ENCODE measurements around the gene SV2A. TPM values are rescaled to one million over a fixed set of nuclear protein-coding genes. Genes with fewer than 3 reads are reported as not detected.

The SV2A gene
- total and polyA plus RNA-seq, 2 donors (not counting 1 experiment from before 2014, with no cell fraction given): 0.07 to 0.24 TPM

DNA sequence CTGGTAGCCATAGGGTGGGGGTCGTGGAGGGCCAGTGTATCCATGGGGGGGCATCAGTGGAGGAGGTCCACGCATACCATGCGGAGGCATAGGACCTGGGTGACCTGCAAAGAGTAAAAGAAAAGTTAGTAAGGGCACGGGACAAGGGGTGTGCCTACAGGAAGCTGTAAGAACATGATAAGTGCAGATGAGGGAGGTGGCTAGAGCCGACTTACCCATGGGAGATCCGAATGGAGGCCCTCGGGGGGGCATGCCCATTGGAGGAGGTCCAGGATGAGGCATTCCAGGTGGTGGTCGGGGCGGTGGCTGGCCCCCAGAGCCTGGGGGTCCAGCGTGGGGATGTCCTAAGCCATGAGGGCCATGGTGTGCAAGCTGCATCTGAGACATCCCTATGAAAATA is 6.0 kb upstream of the SV2A start:
- Histone ChIP-seq H3K4me3 (ENCODE audit: control extremely low read depth in 1 of 5, extremely low read depth in 1 of 5, insufficient read depth in 1 of 5, low read depth in 2 of 5, low read length in 4 of 5) (no peak overlapping the region), H3K27me3 (replicated peaks in 1 of 4; ENCODE audit: control extremely low read depth in 1 of 4, control insufficient read depth in 3 of 4, insufficient read depth in 4 of 4, low read length in 3 of 4) (peaks cover 0 to 2% (median under 1%) of the 10 kb centered on the region in 4 experiments), H2AFZ (ENCODE audit: insufficient read depth, low read depth, low read length, poor library complexity, severe bottlenecking) (no peak overlapping the region), H3K27ac (ENCODE audit: low read length in 2 of 2) (no peak overlapping the region), H3K4me1 (ENCODE audit: control insufficient read depth in 2 of 2, insufficient read depth in 2 of 2, low read length in 2 of 2) (peaks cover 15 to 21% of the 10 kb centered on the region in 2 donors), H3K36me3 (replicated peaks in 1 of 2; ENCODE audit: control extremely low read depth in 1 of 2, control insufficient read depth in 1 of 2, extremely low read depth in 1 of 2, insufficient read depth in 2 of 2, low read length in 1 of 2) (peaks cover 4 to 49% of the 10 kb centered on the region in 2 experiments), H3K4me2 (replicated peaks; ENCODE audit: low read depth, low read length, poor library complexity, severe bottlenecking) (no peak overlapping the region), H3K9me3 (ENCODE audit: control extremely low read depth in 1 of 3, control insufficient read depth in 2 of 3, insufficient read depth in 1 of 3, low read length in 2 of 3) (no peaks in the 10 kb centered on the region), H4K20me1 (ENCODE audit: control insufficient read depth, insufficient read depth, low read length, poor library complexity, severe bottlenecking) (peaks cover 30% of the 10 kb centered on the region), H3K9ac (ENCODE audit: low read length) (no peak overlapping the region), H3K79me2 (ENCODE audit: control insufficient read depth, insufficient read depth, low read length) (peaks cover 16% of the 10 kb centered on the region)
- ATAC-seq (ENCODE audit: low read depth) (no peak), DNase-seq (no peak)
- Mint-ChIP-seq H3K4me3 (no peak overlapping the region), H3K27ac (no peak overlapping the region), H3K4me1 (peaks cover 35% of the 10 kb centered on the region), H3K27me3 (peaks cover 7% of the 10 kb centered on the region), H3K9me3 (ENCODE audit: insufficient read depth) (no peaks in the 10 kb centered on the region)
- intact Hi-C loops (cut with micrococcal nuclease): loop anchor here (10.0 kb wide), 1 partner anchor 401 kb away; the partner anchor contains the start of gene PRPF3
- POLR2A ChIA-PET: no interaction called here
- CTCF ChIA-PET: no interaction called here
- no peak for TF ChIP-seq EZH2 (IDR thresholded peaks at IDR 0.05; ENCODE audit: borderline replicate concordance, insufficient read depth, low read depth, low read length, poor library complexity, severe bottlenecking)
- TF ChIP-seq, protein P1, sequence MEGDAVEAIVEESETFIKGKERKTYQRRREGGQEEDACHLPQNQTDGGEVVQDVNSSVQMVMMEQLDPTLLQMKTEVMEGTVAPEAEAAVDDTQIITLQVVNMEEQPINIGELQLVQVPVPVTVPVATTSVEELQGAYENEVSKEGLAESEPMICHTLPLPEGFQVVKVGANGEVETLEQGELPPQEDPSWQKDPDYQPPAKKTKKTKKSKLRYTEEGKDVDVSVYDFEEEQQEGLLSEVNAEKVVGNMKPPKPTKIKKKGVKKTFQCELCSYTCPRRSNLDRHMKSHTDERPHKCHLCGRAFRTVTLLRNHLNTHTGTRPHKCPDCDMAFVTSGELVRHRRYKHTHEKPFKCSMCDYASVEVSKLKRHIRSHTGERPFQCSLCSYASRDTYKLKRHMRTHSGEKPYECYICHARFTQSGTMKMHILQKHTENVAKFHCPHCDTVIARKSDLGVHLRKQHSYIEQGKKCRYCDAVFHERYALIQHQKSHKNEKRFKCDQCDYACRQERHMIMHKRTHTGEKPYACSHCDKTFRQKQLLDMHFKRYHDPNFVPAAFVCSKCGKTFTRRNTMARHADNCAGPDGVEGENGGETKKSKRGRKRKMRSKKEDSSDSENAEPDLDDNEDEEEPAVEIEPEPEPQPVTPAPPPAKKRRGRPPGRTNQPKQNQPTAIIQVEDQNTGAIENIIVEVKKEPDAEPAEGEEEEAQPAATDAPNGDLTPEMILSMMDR (IDR thresholded peaks at IDR 0.05): no peak
- WGBS (ENCODE audit: insufficient coverage): 97% methylated on average over 9 of the region's 10 CpGs

DNA sequence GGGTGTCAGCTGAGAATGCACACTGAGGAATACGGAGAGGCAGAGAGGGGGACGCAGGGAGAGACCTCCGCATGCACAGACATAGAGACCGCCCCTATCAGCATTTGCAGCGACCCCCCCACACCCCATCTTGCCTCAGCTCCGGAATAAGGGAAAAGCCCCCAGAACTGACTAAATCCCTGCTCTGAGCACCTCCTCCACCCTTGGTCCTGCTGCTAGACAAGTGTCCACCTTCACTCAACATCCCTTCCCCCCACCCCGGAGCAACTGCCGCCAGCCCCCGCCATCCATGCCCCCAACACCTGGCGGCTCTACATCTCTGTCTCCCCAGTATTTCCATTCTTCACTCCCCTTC is 769 bp downstream of the SV2A start:
- ChIA-PET CTCF (no interaction called here), POLR2A (no interaction called here)
- no peak for TF ChIP-seq EZH2 (IDR thresholded peaks at IDR 0.05; ENCODE audit: borderline replicate concordance, insufficient read depth, low read depth, low read length, poor library complexity, severe bottlenecking)
- TF ChIP-seq, protein P1 (IDR thresholded peaks at IDR 0.05): no peak
- Histone ChIP-seq H3K9ac (ENCODE audit: low read length) (peak overlapping the region; percentile 53), H3K4me1 (ENCODE audit: control insufficient read depth in 2 of 2, insufficient read depth in 2 of 2, low read length in 2 of 2) (peaks cover 23 to 25% of the 10 kb centered on the region in 2 donors), H3K27me3 (replicated peaks in 1 of 4; ENCODE audit: control extremely low read depth in 1 of 4, control insufficient read depth in 3 of 4, insufficient read depth in 4 of 4, low read length in 3 of 4) (peaks cover 0 to 29% (median 16%) of the 10 kb centered on the region in 4 experiments), H3K4me2 (replicated peaks; ENCODE audit: low read depth, low read length, poor library complexity, severe bottlenecking) (peak overlapping the region; percentile 73), H3K27ac (ENCODE audit: low read length in 2 of 2) (no peak overlapping the region), H2AFZ (ENCODE audit: insufficient read depth, low read depth, low read length, poor library complexity, severe bottlenecking) (peak overlapping the region; percentile 64), H3K79me2 (ENCODE audit: control insufficient read depth, insufficient read depth, low read length) (no peaks in the 10 kb centered on the region), H3K36me3 (replicated peaks in 1 of 2; ENCODE audit: control extremely low read depth in 1 of 2, control insufficient read depth in 1 of 2, extremely low read depth in 1 of 2, insufficient read depth in 2 of 2, low read length in 1 of 2) (no peaks in the 10 kb centered on the region), H3K4me3 (ENCODE audit: control extremely low read depth in 1 of 5, extremely low read depth in 1 of 5, insufficient read depth in 1 of 5, low read depth in 2 of 5, low read length in 4 of 5) (peak overlapping the region in 1 of 5 experiments; percentile 39), H3K9me3 (ENCODE audit: control extremely low read depth in 1 of 3, control insufficient read depth in 2 of 3, insufficient read depth in 1 of 3, low read length in 2 of 3) (no peaks in the 10 kb centered on the region), H4K20me1 (ENCODE audit: control insufficient read depth, insufficient read depth, low read length, poor library complexity, severe bottlenecking) (no peaks in the 10 kb centered on the region)
- DNase-seq: peak; percentile 22
- WGBS (ENCODE audit: insufficient coverage): 2% methylated on average over 6 of the region's 10 CpGs
- intact Hi-C loops (cut with micrococcal nuclease): no loop called here
- no peak for ATAC-seq (ENCODE audit: low read depth)
- no peak overlapping the region for H3K27ac Mint-ChIP-seq
- H3K27me3 Mint-ChIP-seq: peaks cover 25% of the 10 kb centered on the region
- no peaks in the 10 kb centered on the region for H3K9me3 Mint-ChIP-seq (ENCODE audit: insufficient read depth)
- peak overlapping the region; percentile 75 for H3K4me3 Mint-ChIP-seq
- peaks cover 28% of the 10 kb centered on the region for H3K4me1 Mint-ChIP-seq

All from B cell (primary cell).